Naive thymus-derived CD4-positive, alpha-beta T cell (primary cell): ENCODE data around the gene SLC39A11. TPM values are rescaled to one million over a fixed set of nuclear protein-coding genes. Genes with fewer than 3 reads are reported as not detected.

Experiments
- ATAC-seq: fragments of 150-1000 bp; cut with Tn5 transposase; 2 replicates; pipeline ENCODE4 v1.10.0; 2021; ENCODE audit warnings: mild to moderate bottlenecking, moderate library complexity
- CTCF ChIA-PET: fragments of 350-600 bp; sonication (Branson Sonifier 250); formaldehyde crosslinking; loops from one replicate; lab custom pipeline; 2021; ENCODE audit warnings: antibody characterized with exemption; lab: Charles Lee
- POLR2A ChIA-PET: fragments of 350-600 bp; sonication (Branson Sonifier 250); formaldehyde crosslinking; loops from one replicate; lab custom pipeline; 2021; ENCODE audit warnings: antibody characterized with exemption, inconsistent platforms; lab: Charles Lee
- DNase-seq, 9 donors: peaks; one replicate each; pipeline versions ENCODE4 v3.0.0 to v3.0.0-alpha.2; 2020 to 2022; ENCODE audit warnings: mixed read lengths in 1 of 9
- H3K27ac ChIP-seq: one replicate; pipeline ENCODE4 v1.7.0; 2013; ENCODE audit warnings: mild to moderate bottlenecking, low read depth, low read length, moderate library complexity
- H3K27me3 ChIP-seq, 2 donors: one replicate each; pipeline ENCODE4 v1.7.0; 2013; ENCODE audit warnings: low read length in 2 of 2, mild to moderate bottlenecking in 2 of 2, moderate library complexity in 2 of 2; ENCODE audit not compliant: control insufficient read depth in 2 of 2, insufficient read depth in 2 of 2
- H3K36me3 ChIP-seq, 3 experiments: 1 replicate in 2 of 3; 2 replicates in 1 of 3; pipeline ENCODE4 v1.7.0; 2013; ENCODE audit warnings: low read length in 3 of 3, mild to moderate bottlenecking in 3 of 3, moderate library complexity in 1 of 3; ENCODE audit not compliant: insufficient read depth in 3 of 3, control insufficient read depth in 2 of 3
- H3K4me1 ChIP-seq, 2 donors: one replicate each; pipeline ENCODE4 v1.7.0; 2013; ENCODE audit warnings: low read length in 2 of 2, mild to moderate bottlenecking in 2 of 2, moderate library complexity in 1 of 2; ENCODE audit not compliant: control insufficient read depth in 2 of 2, insufficient read depth in 2 of 2
- H3K4me3 ChIP-seq: 2 replicates; pipeline ENCODE4 v1.7.0; 2013; ENCODE audit warnings: mild to moderate bottlenecking, low read length
- H3K9me3 ChIP-seq, 3 experiments: 1 replicate in 2 of 3; 2 replicates in 1 of 3; pipeline ENCODE4 v1.7.0; 2013; ENCODE audit warnings: low read length in 3 of 3; ENCODE audit not compliant: control insufficient read depth in 2 of 3
- H3K27ac Mint-ChIP-seq, 9 donors: one replicate each; pipeline ENCODE4 v1.8.0; 2020 to 2022; ENCODE audit warnings: mixed read lengths in 9 of 9, mild to moderate bottlenecking in 8 of 9, moderate library complexity in 5 of 9, inconsistent platforms in 2 of 9
- H3K27me3 Mint-ChIP-seq, 5 donors: one replicate each; pipeline ENCODE4 v1.8.0; 2021 to 2022; ENCODE audit warnings: mixed read lengths in 5 of 5, mild to moderate bottlenecking in 1 of 5
- H3K36me3 Mint-ChIP-seq, 5 donors: one replicate each; pipeline ENCODE4 v1.8.0; 2020 to 2022; ENCODE audit warnings: mixed read lengths in 5 of 5, mild to moderate bottlenecking in 3 of 5, inconsistent platforms in 1 of 5
- H3K4me1 Mint-ChIP-seq, 7 donors: one replicate each; pipeline ENCODE4 v1.8.0; 2020 to 2022; ENCODE audit warnings: mixed read lengths in 7 of 7, mild to moderate bottlenecking in 3 of 7, inconsistent platforms in 1 of 7
- H3K4me3 Mint-ChIP-seq, 10 donors: one replicate each; pipeline ENCODE4 v1.8.0; 2020 to 2022; ENCODE audit warnings: mild to moderate bottlenecking in 10 of 10, mixed read lengths in 10 of 10, moderate library complexity in 6 of 10, inconsistent platforms in 2 of 10
- H3K9me3 Mint-ChIP-seq, 11 donors: one replicate each; pipeline ENCODE4 v1.8.0; 2020 to 2022; ENCODE audit warnings: mixed read lengths in 11 of 11, mild to moderate bottlenecking in 4 of 11, inconsistent platforms in 1 of 11, moderate library complexity in 1 of 11
- intact Hi-C, 2 donors: fragments of 100-400 bp; cut with micrococcal nuclease; formaldehyde crosslinking; loops; one replicate each; pipeline ENCODE4 v1.15.1; 2023
- polyA plus RNA-seq, 2 donors: library from polyadenylated mRNA; unstranded; fragments of 300-500 nt; fragmentation: Illumina TruSeq; gene quantifications; one replicate each; pipeline ENCODE4 v1.2.3, GENCODE V29; 2021
- total RNA-seq, 6 experiments: library from RNA in 5 of 6; stranded (reverse) in 5 of 6; gene quantifications; 1 replicate in 5 of 6; 2 replicates in 1 of 6; pipeline ENCODE4 v1.2.3 and lab custom pipeline; 2021 to 2026

The SLC39A11 gene
- total and polyA plus RNA-seq, 7 experiments from 2014 or later: 8.5 to 36.7 (median 19.8) TPM

- peaks cover 0 to 3% (median under 1%) of the 10 kb centered on the region in 7 donors for H3K4me1 Mint-ChIP-seq
- CTCF ChIA-PET: interaction anchor here (1.0 kb wide), 1 partner anchor 257 kb away, joined by 3 read pairs; no protein-coding TSS in a partner anchor
- H3K27me3 Mint-ChIP-seq: no peaks in the 10 kb centered on the region
- POLR2A ChIA-PET: no interaction called here
- ATAC-seq: no peak
- H3K4me3 Mint-ChIP-seq: no peak overlapping the region
- intact Hi-C loops: loop anchor here in 1 of 2 donors (5.0 kb wide), 1 partner anchor 423 kb away; no protein-coding TSS in a partner anchor
- H3K27me3 ChIP-seq: no peaks in the 10 kb centered on the region
- no peaks in the 10 kb centered on the region for H3K9me3 ChIP-seq
- peaks cover 0 to 11% (median 6%) of the 10 kb centered on the region in 5 donors for H3K36me3 Mint-ChIP-seq
- H3K4me3 ChIP-seq: no peak overlapping the region
- no peaks in the 10 kb centered on the region for H3K36me3 ChIP-seq
- no peak for DNase-seq
- no peak overlapping the region for H3K27ac Mint-ChIP-seq
- no peak overlapping the region for H3K27ac ChIP-seq
- peaks cover 0 to under 1% (median 0%) of the 10 kb centered on the region in 11 donors for H3K9me3 Mint-ChIP-seq
- H3K4me1 ChIP-seq: no peaks in the 10 kb centered on the region
Measured at GRCh38 chr17:72984926-72985325, 107.6 kb downstream of the SLC39A11 start.

GRCh38 chr17:72984145-72984925, 108.2 kb downstream of the SLC39A11 start:
- ChIA-PET POLR2A (no interaction called here), CTCF (interaction anchor here (1.0 kb wide), 1 partner anchor 257 kb away, joined by 3 read pairs; no protein-coding TSS in a partner anchor)
- peaks cover 0 to 12% (median 9%) of the 10 kb centered on the region in 5 donors for H3K36me3 Mint-ChIP-seq
- H3K9me3 Mint-ChIP-seq: peaks cover 0 to 2% (median 0%) of the 10 kb centered on the region in 11 donors
- ATAC-seq: no peak
- no peak overlapping the region for H3K4me3 Mint-ChIP-seq
- H3K27ac ChIP-seq: no peak overlapping the region
- peaks cover 0 to 3% (median 3%) of the 10 kb centered on the region in 7 donors for H3K4me1 Mint-ChIP-seq
- H3K27ac Mint-ChIP-seq: no peak overlapping the region
- no peaks in the 10 kb centered on the region for H3K27me3 ChIP-seq
- H3K36me3 ChIP-seq: no peaks in the 10 kb centered on the region
- H3K4me1 ChIP-seq: no peaks in the 10 kb centered on the region
- H3K9me3 ChIP-seq: no peaks in the 10 kb centered on the region
- intact Hi-C loops: no loop called here
- H3K4me3 ChIP-seq: no peak overlapping the region
- H3K27me3 Mint-ChIP-seq: no peaks in the 10 kb centered on the region
- no peak for DNase-seq

GRCh38 chr17:72982680-72983079, 109.8 kb downstream of the SLC39A11 start:
- no peak overlapping the region for H3K27ac Mint-ChIP-seq
- Histone ChIP-seq H3K9me3 (no peaks in the 10 kb centered on the region), H3K27ac (no peak overlapping the region), H3K27me3 (no peaks in the 10 kb centered on the region), H3K4me1 (no peaks in the 10 kb centered on the region), H3K4me3 (no peak overlapping the region), H3K36me3 (no peaks in the 10 kb centered on the region)
- peaks cover 0 to 16% (median 14%) of the 10 kb centered on the region in 5 donors for H3K36me3 Mint-ChIP-seq
- intact Hi-C loops: no loop called here
- no peak for DNase-seq
- H3K4me1 Mint-ChIP-seq: peaks cover 0 to 15% (median 7%) of the 10 kb centered on the region in 7 donors
- H3K4me3 Mint-ChIP-seq: no peak overlapping the region
- ATAC-seq: no peak
- ChIA-PET CTCF (no interaction called here), POLR2A (no interaction called here)
- H3K9me3 Mint-ChIP-seq: peaks cover 0 to 2% (median 0%) of the 10 kb centered on the region in 11 donors
- no peaks in the 10 kb centered on the region for H3K27me3 Mint-ChIP-seq

GRCh38 chr17:72978593-72979218, 113.8 kb downstream of the SLC39A11 start:
- no peak overlapping the region for H3K4me3 ChIP-seq
- ATAC-seq (no peak), DNase-seq (no peak)
- no peaks in the 10 kb centered on the region for H3K36me3 ChIP-seq
- Mint-ChIP-seq H3K9me3 (peaks cover 0 to 7% (median 2%) of the 10 kb centered on the region in 11 donors), H3K27ac (peak overlapping the region in 1 of 9 donors; percentile 51), H3K36me3 (peaks cover 0 to 32% (median 24%) of the 10 kb centered on the region in 5 donors), H3K4me3 (no peak overlapping the region), H3K27me3 (no peaks in the 10 kb centered on the region), H3K4me1 (peaks cover 0 to 21% (median 6%) of the 10 kb centered on the region in 7 donors)
- no peak overlapping the region for H3K27ac ChIP-seq
- H3K9me3 ChIP-seq: no peaks in the 10 kb centered on the region
- intact Hi-C loops: no loop called here
- CTCF ChIA-PET: no interaction called here
- H3K4me1 ChIP-seq: no peaks in the 10 kb centered on the region
- no peaks in the 10 kb centered on the region for H3K27me3 ChIP-seq
- POLR2A ChIA-PET: no interaction called here

GRCh38 chr17:72977771-72978417, 114.6 kb downstream of the SLC39A11 start:
- Mint-ChIP-seq H3K9me3 (peaks cover 0 to 7% (median 2%) of the 10 kb centered on the region in 11 donors), H3K36me3 (peaks cover 0 to 32% (median 24%) of the 10 kb centered on the region in 5 donors), H3K4me3 (no peak overlapping the region), H3K27ac (peak overlapping the region in 1 of 9 donors; percentile 34), H3K4me1 (peaks cover 0 to 21% (median 6%) of the 10 kb centered on the region in 7 donors), H3K27me3 (no peaks in the 10 kb centered on the region)
- H3K9me3 ChIP-seq: no peaks in the 10 kb centered on the region
- H3K4me3 ChIP-seq: no peak overlapping the region
- POLR2A ChIA-PET: no interaction called here
- intact Hi-C loops: no loop called here
- no peaks in the 10 kb centered on the region for H3K27me3 ChIP-seq
- no peak overlapping the region for H3K27ac ChIP-seq
- ATAC-seq: no peak
- CTCF ChIA-PET: no interaction called here
- H3K36me3 ChIP-seq: no peaks in the 10 kb centered on the region
- no peak for DNase-seq
- no peaks in the 10 kb centered on the region for H3K4me1 ChIP-seq

- ChIA-PET POLR2A (no interaction called here), CTCF (interaction anchor here (0.7 kb wide), 1 partner anchor 1489 kb away, joined by 3 read pairs; no protein-coding TSS in a partner anchor)
- Mint-ChIP-seq H3K9me3 (peaks cover 0 to 7% (median 2%) of the 10 kb centered on the region in 11 donors), H3K27me3 (no peaks in the 10 kb centered on the region), H3K27ac (no peak overlapping the region), H3K4me1 (peaks cover 0 to 21% (median 6%) of the 10 kb centered on the region in 7 donors), H3K36me3 (peaks cover 0 to 33% (median 24%) of the 10 kb centered on the region in 5 donors), H3K4me3 (no peak overlapping the region)
- peak; percentile 46 for ATAC-seq
- Histone ChIP-seq H3K9me3 (no peaks in the 10 kb centered on the region), H3K4me3 (no peak overlapping the region), H3K4me1 (no peaks in the 10 kb centered on the region), H3K27me3 (no peaks in the 10 kb centered on the region), H3K27ac (no peak overlapping the region), H3K36me3 (no peaks in the 10 kb centered on the region)
- DNase-seq: no peak
- intact Hi-C loops: no loop called here
Measured at GRCh38 chr17:72976971-72977770, 115.3 kb downstream of the SLC39A11 start.
